DMS 273 (cell line): Measurements from ENCODE around the gene GPR89B.
A peak's percentile ranks its signal among the peaks of the same experiment; 100 is the strongest.
"Not testable (repeated sequence)": the region's sequence is repeated elsewhere in the genome, so short reads cannot be mapped to it uniquely, and the experiment has no call there.

Experiments used
- DNase-seq: peaks from one replicate; lab custom pipeline; 2025; ENCODE audit not compliant: unreplicated experiment; lab: John Stamatoyannopoulos, UW

Gene GPR89B

DNA sequence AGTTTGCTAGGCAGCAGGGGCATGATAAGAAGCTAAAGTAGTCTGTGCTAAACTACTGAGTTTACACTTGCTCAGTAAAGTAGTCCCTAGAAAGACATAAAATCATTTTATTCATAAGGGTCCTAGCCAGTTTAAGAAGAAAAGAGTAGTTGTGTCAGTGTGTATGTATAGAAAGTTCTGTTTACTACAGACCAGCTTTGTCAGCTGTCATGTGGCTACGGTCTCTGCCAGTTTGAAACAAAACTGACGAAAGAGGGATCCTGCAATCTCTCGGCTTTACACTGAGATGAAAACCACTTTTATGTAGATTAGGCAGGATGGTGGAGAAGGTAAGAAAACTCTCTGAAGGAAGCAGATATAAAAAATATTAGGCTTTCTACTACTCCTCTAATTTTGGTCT, 7.1 kb downstream of the GPR89B start:
- DNase-seq = not testable (repeated sequence)

DNA sequence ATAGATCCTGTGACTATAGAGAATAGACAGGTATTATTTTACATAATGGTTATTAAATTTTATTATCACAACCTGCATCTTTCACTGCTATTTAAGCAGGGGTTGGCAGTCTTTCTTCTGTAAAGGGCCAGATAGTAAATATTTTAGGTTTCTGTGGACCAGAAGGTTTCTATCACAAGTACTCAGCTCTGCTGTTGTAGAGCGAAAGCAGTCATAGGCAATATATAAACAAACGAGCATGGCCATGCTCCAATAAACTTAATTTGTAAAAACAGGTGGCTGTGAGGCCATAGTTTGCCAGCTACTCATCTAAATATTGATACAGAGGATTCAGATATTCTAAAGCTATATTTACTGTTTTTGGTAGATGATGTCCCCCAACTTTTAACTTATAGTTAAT, 12.2 kb downstream of the GPR89B start:
- DNase-seq = not testable (repeated sequence)

DNA sequence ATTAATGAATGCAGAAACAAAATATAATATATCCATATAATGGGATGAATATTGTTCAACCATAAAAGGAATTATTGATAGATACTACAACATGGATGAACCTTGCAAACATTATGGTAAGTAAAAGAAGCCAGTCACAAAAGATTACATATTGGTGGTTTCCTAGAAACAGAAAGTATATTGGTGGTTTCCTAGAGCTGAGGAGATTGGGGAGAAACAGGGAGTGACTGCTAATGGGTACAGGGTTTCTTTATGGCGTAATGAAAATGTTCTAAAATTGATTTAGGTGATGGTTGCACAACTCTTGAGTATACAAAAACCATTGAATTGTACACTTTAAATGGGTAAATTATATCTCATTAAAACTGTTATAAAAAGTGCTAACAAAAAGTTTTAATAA, 14.3 kb downstream of the GPR89B start:
- DNase-seq = not testable (repeated sequence)

DNA sequence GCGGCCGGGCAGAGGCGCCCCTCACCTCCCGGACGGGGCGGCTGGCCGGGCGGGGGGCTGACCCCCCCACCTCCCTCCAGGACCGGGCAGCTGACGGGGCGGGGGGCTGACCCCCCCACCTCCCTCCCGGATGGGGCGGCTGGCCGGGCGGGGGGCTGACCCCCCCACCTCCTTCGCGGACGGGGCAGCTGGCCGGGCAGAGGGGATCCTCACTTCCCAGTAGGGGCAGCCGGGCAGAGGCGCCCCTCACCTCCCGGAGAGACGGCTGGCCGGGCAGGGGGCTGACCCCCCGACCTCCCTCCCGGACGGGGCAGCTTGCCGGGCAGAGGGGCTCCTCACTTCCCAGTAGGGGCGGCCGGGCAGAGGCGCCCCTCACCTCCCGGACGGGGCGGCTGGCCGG, 21.3 kb downstream of the GPR89B start:
- DNase-seq = not testable (repeated sequence)

DNA sequence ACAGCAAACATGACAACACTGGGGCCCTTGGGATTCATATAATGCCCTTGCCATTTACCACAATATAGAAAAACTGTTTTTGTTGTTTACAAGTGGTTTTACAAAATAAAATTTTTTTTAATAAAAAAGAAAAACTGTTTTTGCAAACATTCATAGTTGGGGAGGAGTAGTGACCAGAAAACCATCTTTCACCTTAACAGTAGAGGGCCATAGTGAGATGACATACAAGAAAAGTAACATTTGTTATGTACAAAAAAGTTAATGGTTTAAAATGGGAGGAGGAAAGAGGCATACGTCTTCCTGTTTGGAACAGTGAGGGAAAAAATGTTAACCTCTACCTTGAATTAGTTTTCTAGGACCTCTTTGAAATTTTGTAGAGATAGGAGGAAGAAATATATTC, 30.7 kb downstream of the GPR89B start:
- not testable (repeated sequence) for DNase-seq

DNA sequence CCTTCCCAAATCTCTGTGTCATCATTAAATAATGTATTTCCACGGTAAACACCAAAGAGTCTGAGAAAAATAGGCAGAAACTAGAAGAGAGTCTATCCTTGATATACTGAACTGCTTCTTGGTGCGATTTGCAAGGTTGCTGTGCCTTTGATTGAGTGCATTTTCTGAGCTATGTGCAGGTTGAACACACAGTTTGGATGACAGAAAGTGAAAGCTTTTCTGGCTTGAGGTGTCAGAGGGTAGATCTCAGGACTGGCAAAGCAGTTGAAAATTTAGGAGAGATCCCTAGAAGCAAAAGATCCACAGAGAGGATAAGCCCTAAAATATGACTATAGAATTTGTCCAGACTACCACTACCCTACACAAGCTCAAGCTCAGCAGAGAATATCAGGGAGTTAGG, 31.5 kb downstream of the GPR89B start:
- not testable (repeated sequence) for DNase-seq

DNA sequence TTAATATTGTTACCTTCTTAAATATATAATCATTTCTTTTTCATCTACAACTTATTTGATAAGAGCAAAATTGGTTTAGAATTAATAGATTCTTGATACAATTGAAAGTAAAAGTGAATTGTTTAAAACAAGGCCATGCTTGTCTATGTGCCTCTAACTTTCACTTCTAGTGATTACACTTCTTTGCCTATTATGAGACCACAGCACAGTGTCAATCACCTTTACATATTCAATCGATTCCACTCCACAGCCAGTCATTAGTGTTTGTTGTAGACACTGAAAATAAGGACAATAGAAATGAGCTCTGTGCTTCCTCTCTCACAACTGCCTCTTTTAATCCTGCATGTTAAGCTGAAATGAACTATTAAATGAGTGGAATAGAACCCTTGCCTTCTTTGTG, 36.4 kb downstream of the GPR89B start:
- DNase-seq = not testable (repeated sequence)

DNA sequence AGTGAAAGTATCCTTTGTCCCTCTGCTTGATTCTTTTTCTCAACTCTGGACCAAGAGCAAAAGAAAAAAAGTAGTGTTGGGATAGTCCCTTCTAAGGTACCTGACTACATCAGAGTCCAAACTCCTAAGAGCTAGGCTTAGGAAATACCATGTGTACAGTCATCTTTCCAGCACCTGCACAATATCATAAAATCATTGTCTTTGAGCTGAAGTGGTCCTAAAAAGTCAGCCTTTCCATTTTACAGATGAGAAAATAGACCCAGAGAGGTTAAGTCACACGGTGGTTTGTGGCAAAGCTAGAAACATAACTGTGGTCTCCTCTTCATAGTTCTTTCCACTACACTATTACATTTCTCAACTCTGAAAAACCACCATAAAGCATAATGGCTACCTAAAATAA, 38.4 kb downstream of the GPR89B start:
- not testable (repeated sequence) for DNase-seq

DNA sequence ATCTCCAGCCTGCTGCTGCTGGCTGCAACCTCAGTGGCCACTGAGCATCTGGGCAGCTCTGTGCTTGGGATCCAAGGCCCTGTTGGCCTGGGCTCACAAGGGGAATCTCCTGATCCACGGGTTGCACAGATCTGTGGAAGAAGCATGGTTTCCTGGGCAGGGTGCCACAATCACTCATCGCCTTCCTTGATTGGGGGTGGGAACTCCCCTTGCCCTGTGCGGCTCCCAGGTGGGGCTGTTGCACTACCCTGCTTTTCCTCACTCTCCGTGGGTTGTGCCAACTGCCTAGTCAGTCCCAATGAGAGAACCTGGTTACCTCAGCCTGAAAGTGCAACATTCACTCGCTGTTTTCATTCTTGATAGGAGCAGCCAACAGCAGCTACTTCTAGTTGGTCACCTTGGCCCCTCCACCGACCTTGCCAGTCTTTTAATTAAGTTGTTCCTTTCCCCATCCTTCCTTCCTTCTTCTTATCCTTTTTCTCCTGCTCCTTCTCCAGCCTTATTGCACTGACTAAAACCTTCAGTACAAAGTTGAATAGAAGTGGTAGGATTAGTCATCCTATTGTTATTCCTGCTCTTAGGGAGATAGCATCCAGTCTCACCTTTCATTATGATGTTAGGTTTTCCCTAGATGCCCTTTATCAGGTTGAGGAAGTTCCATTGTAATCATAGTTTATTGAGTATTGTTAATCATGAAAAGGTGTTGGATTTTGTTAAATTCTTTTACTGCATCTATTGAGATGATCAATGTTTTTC, 50.9 kb downstream of the GPR89B start:
- DNase-seq = not testable (repeated sequence)

DNA sequence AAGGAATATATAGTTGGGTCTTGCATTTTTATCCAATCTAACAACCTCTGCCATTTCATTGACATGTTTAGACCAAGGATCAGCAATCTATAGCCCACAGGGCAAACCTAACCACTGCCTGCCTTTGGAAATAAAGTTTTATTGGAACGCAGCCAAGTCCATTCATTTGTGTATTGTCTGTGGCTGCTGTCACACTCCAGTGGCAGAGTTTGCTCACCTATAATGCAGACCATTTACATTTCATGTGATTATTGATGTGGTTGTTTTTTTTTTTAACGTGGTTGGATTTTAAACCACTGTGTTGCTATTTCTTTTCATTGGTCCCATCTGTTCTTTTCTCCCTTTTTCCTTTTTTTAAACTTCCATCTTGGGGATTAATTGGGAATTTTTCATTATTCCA, 57.2 kb downstream of the GPR89B start:
- DNase-seq = not testable (repeated sequence)

DNA sequence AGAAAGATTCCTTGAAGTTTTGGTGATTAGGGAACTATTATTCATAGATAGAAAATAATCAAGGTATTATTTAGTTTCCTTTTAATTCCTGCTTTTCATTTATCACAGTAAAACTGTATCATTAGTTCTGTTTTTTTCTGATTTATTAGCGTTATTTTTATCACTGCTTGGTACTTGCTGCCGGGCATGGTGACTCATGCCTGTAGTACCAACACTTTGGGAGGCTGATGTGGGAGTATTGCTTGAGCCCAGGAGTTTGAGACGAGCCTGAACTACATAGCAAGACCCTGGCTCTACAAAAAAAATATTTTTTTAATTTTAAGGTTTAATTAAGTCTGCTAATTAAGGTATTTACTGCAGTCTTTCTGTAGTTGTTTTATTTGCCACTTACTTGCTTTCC, 59.7 kb downstream of the GPR89B start:
- not testable (repeated sequence) for DNase-seq

DNA sequence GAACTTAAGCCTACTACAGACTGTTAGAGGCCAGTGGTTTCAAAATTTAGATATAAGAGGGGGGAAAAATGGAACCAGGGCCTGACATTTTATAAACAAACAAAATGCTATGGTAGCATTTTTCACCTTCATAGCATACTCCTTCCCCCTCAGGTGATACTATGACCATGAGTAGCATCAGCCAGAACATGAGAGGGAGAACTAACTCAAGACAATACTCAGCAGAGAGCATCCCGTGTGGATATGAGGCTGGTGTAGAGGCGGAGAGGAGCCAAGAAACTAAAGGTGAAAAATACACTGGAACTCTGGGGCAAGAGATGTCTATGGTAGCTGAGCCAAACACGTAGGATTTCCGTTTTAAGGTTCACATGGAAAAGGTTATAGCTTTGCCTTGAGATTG, 64.7 kb downstream of the GPR89B start:
- DNase-seq = not testable (repeated sequence)

DNA sequence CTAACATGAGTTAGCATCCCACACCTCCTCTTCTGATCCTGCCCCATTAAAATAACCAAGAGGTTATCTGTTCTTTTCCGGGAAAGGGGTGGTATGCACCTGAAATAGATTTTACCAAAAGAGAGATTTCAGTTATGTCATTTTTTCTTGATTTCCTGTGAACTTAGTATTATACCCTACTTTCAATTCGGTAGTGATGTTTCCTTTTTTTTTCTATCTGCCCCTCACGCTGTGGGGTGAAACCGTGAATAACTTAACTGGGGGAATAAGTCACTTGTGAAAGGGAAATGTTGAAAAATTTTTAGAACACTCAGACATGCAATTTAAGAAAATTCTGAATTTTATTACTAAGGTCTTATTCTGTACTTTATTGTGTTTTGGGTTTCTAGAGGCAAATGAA, 65.2 kb downstream of the GPR89B start:
- DNase-seq = not testable (repeated sequence)

DNA sequence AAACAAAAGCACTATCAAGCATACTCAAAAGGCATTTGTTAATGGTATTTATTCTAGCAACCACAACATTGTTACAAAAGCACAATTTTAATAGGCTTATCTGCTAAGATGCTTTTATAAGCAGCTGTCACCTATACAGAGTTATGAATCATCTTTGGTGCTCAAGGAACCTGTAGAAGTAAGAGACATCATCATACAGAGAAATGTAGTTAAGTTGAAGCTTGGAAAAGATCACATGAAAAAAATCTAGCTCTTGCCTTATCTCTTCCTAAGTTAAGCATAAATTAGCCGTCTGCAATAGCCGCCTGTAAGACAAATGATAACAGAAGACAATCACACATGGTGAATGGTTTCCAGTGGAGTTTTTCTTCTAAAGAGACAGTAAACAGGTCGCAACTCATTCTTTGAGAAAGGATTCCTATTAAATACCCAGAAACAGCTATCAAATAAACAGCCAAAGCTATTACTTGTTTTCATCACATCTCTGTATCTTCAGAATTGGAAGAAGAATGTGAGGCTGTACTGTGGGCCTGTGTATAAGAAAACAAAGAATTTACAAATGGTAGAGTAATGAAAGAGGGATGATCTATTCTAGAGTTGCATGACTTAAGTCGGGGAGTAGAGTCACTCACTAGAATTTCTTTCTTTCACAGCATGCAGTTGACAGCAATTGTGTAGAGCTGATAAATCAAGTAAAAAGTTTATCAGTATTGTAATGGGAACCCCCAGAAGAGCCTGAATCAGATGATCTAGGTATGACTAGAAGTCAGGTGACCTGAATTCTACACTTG, 65.8 kb downstream of the GPR89B start:
- not testable (repeated sequence) for DNase-seq

DNA sequence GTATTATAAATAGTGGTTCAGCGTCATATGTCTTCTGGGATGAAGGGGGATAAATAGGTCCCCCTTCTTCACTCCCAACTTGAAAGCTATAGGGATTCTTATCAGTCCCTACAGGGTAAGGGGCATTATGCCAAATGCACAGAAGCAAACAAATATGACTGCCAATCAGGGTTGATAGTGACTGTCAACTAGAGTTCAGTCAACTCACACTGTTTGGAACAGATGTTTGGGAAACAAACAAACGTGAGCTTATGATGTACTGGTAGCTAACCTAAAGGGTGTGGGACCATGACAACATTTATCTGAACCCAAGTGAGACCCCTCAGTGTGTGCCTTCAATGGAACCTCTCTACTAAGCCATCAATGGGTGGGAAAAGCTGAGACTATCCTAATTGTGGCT, 67.9 kb downstream of the GPR89B start:
- not testable (repeated sequence) for DNase-seq

DNA sequence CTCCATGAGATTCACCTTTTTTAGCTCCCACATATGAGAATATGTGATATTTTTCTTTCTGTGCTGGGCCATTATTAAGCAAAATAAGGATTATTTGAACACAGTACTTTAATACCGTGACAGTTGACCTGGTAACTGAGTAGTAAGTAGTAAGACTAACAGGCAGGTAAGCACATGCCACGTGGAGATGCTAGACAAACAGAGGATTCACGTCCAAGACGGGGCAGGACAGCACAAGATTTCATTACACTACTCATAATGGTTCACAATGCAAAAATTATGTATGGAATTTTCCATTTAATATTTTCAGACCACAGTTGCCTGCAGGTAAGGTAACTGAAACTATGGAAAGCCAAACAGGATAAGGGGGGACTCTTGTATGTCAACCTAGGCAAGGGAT, 79.5 kb downstream of the GPR89B start:
- DNase-seq = not testable (repeated sequence)

DNA sequence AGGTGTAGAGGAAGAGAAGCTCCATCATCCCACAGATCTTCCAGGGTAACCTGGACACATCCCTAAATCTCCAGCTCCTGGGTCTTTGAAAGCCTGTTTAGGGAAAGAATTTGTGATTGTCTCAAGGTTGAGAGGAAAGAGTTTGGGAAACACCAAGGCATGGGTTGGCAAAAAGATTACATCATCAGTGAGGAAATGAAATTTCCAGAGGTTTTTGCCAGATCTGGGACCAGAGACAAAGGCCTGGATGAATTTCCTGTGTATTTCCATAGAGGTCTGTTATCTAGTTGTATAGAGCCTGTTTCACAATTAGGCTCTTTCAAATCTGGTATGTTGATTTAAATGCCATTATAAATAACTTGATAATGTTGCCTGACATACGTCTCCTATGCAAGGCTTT, 82.3 kb downstream of the GPR89B start:
- no peak for DNase-seq

DNA sequence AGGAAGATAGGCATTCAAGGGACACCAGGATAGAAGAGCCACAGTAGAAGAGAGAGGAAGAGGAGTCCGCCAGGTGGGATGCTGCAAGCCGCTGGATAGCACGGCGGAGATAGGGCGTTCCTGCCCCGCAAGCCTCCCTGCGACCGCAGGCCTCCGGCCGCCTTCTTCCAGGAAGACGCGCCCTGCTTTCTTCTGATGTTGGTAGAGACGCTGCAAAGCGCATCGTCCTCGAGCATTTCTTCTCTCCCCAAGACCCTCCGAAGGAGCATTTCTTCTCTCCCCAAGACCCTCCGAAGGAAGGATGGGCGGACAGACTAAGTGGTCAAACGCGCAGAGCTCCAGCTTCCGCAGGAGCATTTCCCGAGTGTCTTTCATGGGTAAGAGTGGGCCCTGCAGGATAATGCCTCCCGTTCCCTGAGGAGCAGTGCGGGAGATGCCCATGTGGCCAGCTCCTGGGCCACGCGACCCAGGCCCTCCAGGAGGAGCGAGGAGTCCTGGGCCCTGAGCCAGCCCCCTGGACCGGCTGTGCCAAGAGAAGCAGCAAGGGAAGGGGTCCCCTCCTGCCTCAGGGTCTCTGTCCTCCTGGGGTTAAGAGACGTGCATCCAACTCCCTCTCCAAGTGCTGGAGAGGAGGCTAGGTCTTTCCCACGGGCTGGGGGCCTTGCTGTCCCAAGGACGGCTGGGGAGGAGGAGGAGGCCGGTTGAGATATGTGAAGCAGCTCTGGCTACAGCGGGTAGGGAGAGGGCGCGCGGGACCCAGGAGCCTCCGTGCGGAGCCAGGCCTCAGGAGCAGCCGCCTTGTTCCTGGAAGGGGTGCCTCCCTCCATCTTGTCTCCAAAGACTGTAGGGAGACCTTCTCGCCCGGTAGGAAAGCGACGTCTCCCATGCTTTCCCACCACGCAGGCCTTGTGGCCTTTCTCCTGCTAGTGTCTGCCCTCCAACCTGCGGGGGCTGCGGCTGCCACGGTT, 85.2 kb downstream of the GPR89B start:
- DNase-seq = not testable (repeated sequence)

DNA sequence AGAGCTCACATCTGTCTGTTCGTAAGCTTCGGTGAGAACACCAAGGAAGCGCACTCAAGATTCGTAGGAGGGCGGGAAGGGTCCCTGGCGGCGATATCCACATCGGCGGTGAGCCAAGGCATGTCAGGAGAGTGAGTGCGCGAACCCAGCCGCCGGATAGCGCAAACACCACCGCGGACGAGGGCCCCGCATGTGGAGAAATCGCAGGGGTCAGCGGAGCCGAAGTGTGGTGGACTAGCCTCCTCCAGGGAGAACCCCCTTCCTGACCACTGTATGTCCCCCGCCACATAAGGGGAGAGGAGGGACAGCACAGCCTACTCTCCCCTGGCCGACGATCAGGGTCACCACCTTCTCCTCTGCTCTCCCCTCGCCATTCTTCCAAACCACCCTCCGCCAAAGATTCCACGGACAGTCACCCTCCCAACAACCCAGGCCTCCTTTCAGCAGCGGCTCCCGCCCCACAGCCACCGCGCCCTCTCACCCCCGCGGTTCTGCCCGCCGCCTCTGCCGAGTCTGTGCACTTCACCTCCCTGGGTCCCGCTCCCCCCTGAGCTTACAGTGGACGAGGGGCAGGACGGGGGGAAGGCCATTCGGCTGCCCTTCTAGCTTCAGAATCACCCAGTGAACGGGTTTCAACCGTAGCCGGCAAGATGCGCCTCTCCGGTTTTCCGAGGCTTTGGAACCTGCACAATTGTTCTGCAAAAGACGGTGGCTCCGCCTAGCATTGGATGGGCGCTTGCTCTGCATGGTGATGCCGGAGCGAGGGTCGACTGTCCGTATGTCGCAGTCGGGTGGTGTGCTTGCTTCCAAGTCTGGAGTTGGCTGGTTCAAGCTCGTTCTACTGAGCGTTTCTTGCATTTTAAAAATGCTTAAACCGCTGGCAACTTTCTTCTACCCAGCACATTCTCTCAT, 86.3 kb downstream of the GPR89B start:
- DNase-seq = peak; percentile 40

DNA sequence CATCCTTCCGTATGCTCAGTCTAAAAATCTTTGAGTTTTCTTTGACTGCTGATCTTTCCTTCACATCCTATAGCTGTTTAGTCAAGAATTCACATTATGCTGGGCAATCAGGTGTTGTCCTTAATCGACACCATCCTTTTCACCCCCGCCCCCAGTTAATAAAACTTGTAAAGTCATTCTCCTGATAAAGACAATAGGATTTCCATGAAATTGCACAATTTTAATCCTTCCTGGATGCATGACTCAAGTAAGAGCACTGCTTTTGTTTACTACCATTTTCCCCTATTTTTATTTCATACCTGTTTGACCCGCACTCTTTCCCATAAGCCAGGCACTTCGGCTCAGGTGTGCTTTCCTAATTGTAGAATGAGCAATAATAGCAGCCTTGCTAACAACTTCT, 96.7 kb downstream of the GPR89B start:
- not testable (repeated sequence) for DNase-seq
